SK-N-MC (cell line): ENCODE data around the gene MOSMO.

Experiments
- DNase-seq: peaks from one replicate; pipeline ENCODE4 v3.0.0-alpha.2; 2011; ENCODE audit warnings: low read depth, low spot score
- H3K27ac ChIP-seq: fragments of 200-600 bp; sonication (generic); 2 replicates; pipeline ENCODE4 v1.5.1; 2016; ENCODE audit warnings: mixed run types
- H3K36me3 ChIP-seq: fragments of 200-600 bp; sonication (generic); 2 replicates; pipeline ENCODE4 v1.6.1; 2017; ENCODE audit warnings: antibody characterized with exemption, low read length, mixed read lengths; ENCODE audit not compliant: insufficient read depth
- H3K4me3 ChIP-seq: fragments of 200-600 bp; sonication (generic); 2 replicates; pipeline ENCODE4 v1.5.1; 2016
- H3K9ac ChIP-seq: fragments of 200-600 bp; sonication (generic); 2 replicates; pipeline ENCODE4 v1.8.0; 2017; ENCODE audit warnings: mixed run types, mixed read lengths; ENCODE audit not compliant: insufficient read length
- H3K9me3 ChIP-seq: fragments of 200-600 bp; sonication (generic); 2 replicates; pipeline ENCODE4 v1.6.1; 2017; ENCODE audit warnings: low read depth, mild to moderate bottlenecking, antibody characterized with exemption, low read length, moderate library complexity, mixed read lengths
- EZH2 ChIP-seq: fragments of 200-600 bp; sonication (generic); IDR thresholded peaks from one replicate; pipeline ENCODE4 v1.6.1; 2017; ENCODE audit warnings: antibody characterized with exemption
- FOXP2 ChIP-seq: optimal IDR thresholded peaks from 2 replicates; pipeline ENCODE3; 2011; ENCODE audit warnings: mild to moderate bottlenecking, moderate library complexity; ENCODE audit not compliant: insufficient read depth; ENCODE audit errors: extremely low read length, control extremely low read depth
- POLR2AphosphoS5 ChIP-seq: IDR thresholded peaks from 2 replicates; pipeline ENCODE4 v1.6.1; 2012; ENCODE audit warnings: mild to moderate bottlenecking, low read depth, low read length, borderline replicate concordance

MOSMO gene

DNA sequence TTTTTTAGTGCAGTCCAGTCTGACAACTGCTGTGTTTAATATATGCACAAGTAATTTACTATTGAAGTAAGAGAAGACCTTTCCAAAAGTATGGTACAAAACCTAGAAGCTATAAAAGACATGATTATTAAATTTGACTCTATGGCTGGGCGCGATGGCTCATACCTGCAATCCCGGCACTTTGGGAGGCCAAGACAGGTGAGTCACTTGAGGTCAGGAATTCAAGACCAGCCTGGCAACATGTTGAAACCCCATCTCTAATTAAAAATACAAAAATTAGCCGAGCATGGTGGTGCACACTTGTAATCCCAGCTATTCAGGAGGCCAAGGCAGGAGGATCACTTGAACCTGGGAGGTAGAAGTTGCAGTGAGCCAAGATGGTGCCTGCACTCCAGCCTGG is 43.1 kb downstream of the MOSMO start:
- Histone ChIP-seq H3K9me3 (no peaks in the 10 kb centered on the region), H3K9ac (no peak overlapping the region), H3K36me3 (no peaks in the 10 kb centered on the region), H3K4me3 (no peak overlapping the region), H3K27ac (no peak overlapping the region)
- no peak for TF ChIP-seq EZH2
- DNase-seq = no peak

DNA sequence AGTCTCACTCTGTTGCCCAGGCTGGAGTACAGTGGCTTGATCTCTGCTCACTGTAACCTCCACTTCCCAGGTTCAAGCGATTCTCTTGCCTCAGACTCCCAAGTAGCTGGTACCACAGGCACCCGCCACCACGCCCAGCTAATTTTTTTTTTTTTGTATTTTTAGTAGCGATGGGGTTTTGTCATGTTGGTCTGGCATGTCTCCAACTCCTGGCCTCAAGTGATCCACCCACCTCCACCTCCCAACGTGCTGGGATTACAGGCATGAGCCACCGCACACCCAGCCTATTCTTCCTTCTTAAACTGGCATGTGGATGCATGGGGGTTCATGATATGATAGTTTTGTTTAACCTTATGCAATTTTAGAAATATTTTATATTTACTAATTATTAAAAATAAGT is 45.1 kb downstream of the MOSMO start:
- H3K4me3 ChIP-seq = no peak overlapping the region
- H3K27ac ChIP-seq = no peak overlapping the region
- TF ChIP-seq POLR2AphosphoS5 (no peak), EZH2 (no peak), FOXP2 (no peak)
- no peaks in the 10 kb centered on the region for H3K9me3 ChIP-seq
- no peak overlapping the region for H3K9ac ChIP-seq
- H3K36me3 ChIP-seq = no peaks in the 10 kb centered on the region
- DNase-seq = no peak

- Histone ChIP-seq H3K36me3 (no peaks in the 10 kb centered on the region), H3K4me3 (no peak overlapping the region), H3K9ac (no peak overlapping the region), H3K27ac (no peak overlapping the region), H3K9me3 (no peaks in the 10 kb centered on the region)
- TF ChIP-seq EZH2 (no peak), FOXP2 (no peak), POLR2AphosphoS5 (no peak)
- no peak for DNase-seq
Measured at GRCh38 chr16:22053921-22054341, 46.0 kb downstream of the MOSMO start.

DNA sequence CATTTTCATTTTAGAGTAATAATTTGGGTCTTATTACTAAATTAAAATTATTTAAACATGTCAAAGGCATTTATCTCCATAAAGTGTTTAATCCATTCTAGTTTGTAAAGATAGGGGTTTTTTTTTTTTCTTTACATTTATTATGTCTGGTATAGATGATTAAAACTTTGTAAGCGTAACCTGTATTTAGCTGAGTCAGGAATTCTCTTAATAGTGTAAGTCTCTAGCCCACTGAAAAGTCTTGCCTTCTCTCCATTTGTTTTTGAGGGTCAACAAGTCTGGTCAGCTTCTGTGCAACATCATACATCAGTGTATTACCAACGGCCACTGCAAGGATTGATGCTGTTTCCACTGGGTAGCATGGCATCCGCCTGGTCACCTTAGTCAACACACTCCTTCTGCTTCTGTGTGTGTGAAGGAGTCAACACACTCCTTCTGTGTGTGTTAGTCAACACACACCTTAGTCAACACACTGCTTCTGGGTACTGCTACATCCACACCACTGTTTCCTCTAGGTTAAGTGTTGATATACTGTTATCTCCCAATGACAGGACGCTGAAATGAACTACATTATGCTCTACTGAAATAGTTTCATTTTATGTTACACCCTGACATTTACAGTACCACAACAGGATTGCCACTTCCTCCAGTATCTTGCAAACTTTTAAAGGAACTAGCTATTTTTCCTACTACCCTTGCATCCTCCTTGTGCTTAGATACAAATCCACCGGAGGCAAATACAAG is 47.1 kb downstream of the MOSMO start:
- Histone ChIP-seq H3K36me3 (no peaks in the 10 kb centered on the region), H3K27ac (no peak overlapping the region), H3K9me3 (no peaks in the 10 kb centered on the region), H3K4me3 (no peak overlapping the region), H3K9ac (no peak overlapping the region)
- TF ChIP-seq POLR2AphosphoS5 (no peak), FOXP2 (no peak), EZH2 (no peak)
- DNase-seq = no peak

GRCh38 chr16:22055881-22056280 is 48.0 kb downstream of the MOSMO start:
- no peak overlapping the region for H3K27ac ChIP-seq
- H3K9ac ChIP-seq = no peak overlapping the region
- no peaks in the 10 kb centered on the region for H3K36me3 ChIP-seq
- no peak overlapping the region for H3K4me3 ChIP-seq
- H3K9me3 ChIP-seq = no peaks in the 10 kb centered on the region
- DNase-seq = no peak
- TF ChIP-seq FOXP2 (no peak), EZH2 (no peak), POLR2AphosphoS5 (no peak)

DNA sequence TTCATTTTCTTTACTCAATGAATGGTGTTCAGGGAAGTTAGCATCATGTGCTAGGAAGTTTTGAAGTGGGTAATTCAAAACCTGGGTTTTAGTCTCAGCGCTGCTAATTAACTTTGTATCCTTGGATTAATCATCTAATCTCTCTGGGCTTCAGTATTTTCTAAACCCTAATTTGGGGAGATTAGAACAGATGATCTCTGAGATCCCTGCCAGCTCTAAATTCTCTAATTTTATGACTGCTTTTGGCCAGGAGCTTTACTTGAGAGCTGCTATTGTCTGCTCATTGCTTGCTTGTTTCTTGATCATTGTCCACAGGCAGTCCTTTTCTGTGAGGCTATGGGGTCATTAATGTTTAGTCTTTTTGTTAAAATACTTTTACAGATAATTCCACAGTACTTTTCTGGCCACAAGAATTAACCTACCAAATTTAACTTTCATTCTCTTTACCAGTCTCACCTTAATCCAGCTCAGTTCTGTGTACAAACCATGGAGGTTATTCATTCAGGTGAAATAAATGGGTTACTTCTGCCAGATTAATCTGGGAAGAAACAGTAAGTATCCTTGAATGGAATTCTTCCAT is 56.1 kb downstream of the MOSMO start:
- no peak for TF ChIP-seq EZH2
- no peak for TF ChIP-seq POLR2AphosphoS5
- TF ChIP-seq FOXP2 = no peak
- peaks cover 11% of the 10 kb centered on the region for H3K36me3 ChIP-seq
- DNase-seq = no peak
- no peak overlapping the region for H3K9ac ChIP-seq
- H3K4me3 ChIP-seq = no peak overlapping the region
- H3K9me3 ChIP-seq = no peaks in the 10 kb centered on the region
- no peak overlapping the region for H3K27ac ChIP-seq

GRCh38 chr16:22065252-22065651 is 57.3 kb downstream of the MOSMO start:
- H3K27ac ChIP-seq = no peak overlapping the region
- no peaks in the 10 kb centered on the region for H3K9me3 ChIP-seq
- H3K9ac ChIP-seq = no peak overlapping the region
- TF ChIP-seq EZH2 = no peak
- TF ChIP-seq POLR2AphosphoS5 = no peak
- TF ChIP-seq FOXP2 = no peak
- peaks cover 11% of the 10 kb centered on the region for H3K36me3 ChIP-seq
- no peak for DNase-seq
- H3K4me3 ChIP-seq = no peak overlapping the region

GRCh38 chr16:22070361-22071330 is 62.7 kb downstream of the MOSMO start:
- no peak for TF ChIP-seq POLR2AphosphoS5
- TF ChIP-seq FOXP2 = no peak
- TF ChIP-seq EZH2 = no peak
- Histone ChIP-seq H3K27ac (no peak overlapping the region), H3K9me3 (no peaks in the 10 kb centered on the region), H3K4me3 (no peak overlapping the region), H3K9ac (no peak overlapping the region), H3K36me3 (peaks cover 11% of the 10 kb centered on the region)
- no peak for DNase-seq
